ENCODE measurements around the gene PDK1.
"Not testable (repeated sequence)": the region's sequence is repeated elsewhere in the genome, so short reads cannot be mapped to it uniquely, and the experiment has no call there.

Gene PDK1

GRCh38 chr2:172535119-172535518, 20.8 kb upstream of the PDK1 start:
- H3K9me3 ChIP-seq (ENCODE audit: low read length), result no peaks in the 10 kb centered on the region
- H3K27me3 ChIP-seq (ENCODE audit: insufficient read depth, low read length), result no peaks in the 10 kb centered on the region
- H3K36me3 ChIP-seq (ENCODE audit: insufficient read depth, low read length), result no peaks in the 10 kb centered on the region
- no peak overlapping the region for H3K4me3 ChIP-seq (ENCODE audit: low read length)
- no peaks in the 10 kb centered on the region for H3K4me1 ChIP-seq (ENCODE audit: insufficient read depth, low read length)
- no peak overlapping the region for H2AFZ ChIP-seq (ENCODE audit: low read depth, low read length)

GRCh38 chr2:172537851-172538250, 18.0 kb upstream of the PDK1 start:
- not testable (repeated sequence) for H3K4me3 ChIP-seq (ENCODE audit: low read length); H2AFZ ChIP-seq (ENCODE audit: low read depth, low read length); H3K36me3 ChIP-seq (ENCODE audit: insufficient read depth, low read length); H3K9me3 ChIP-seq (ENCODE audit: low read length); H3K4me1 ChIP-seq (ENCODE audit: insufficient read depth, low read length); H3K27me3 ChIP-seq (ENCODE audit: insufficient read depth, low read length)

GRCh38 chr2:172539767-172540166, 16.1 kb upstream of the PDK1 start:
- H3K36me3 ChIP-seq (ENCODE audit: insufficient read depth, low read length), result no peaks in the 10 kb centered on the region
- no peak overlapping the region for H2AFZ ChIP-seq (ENCODE audit: low read depth, low read length)
- no peaks in the 10 kb centered on the region for H3K9me3 ChIP-seq (ENCODE audit: low read length)
- H3K27me3 ChIP-seq (ENCODE audit: insufficient read depth, low read length), result no peaks in the 10 kb centered on the region
- H3K4me3 ChIP-seq (ENCODE audit: low read length), result no peak overlapping the region
- H3K4me1 ChIP-seq (ENCODE audit: insufficient read depth, low read length), result no peaks in the 10 kb centered on the region

- Histone ChIP-seq H3K9me3 (ENCODE audit: low read length) (no peaks in the 10 kb centered on the region), H2AFZ (ENCODE audit: low read depth, low read length) (no peak overlapping the region), H3K4me1 (ENCODE audit: insufficient read depth, low read length) (no peaks in the 10 kb centered on the region), H3K4me3 (ENCODE audit: low read length) (no peak overlapping the region), H3K36me3 (ENCODE audit: insufficient read depth, low read length) (no peaks in the 10 kb centered on the region), H3K27me3 (ENCODE audit: insufficient read depth, low read length) (no peaks in the 10 kb centered on the region)
Observed at GRCh38 chr2:172540421-172540820, 15.5 kb upstream of the PDK1 start.

GRCh38 chr2:172545408-172546075, 10.3 kb upstream of the PDK1 start:
- Histone ChIP-seq H2AFZ (ENCODE audit: low read depth, low read length) (no peak overlapping the region), H3K4me3 (ENCODE audit: low read length) (no peak overlapping the region), H3K9me3 (ENCODE audit: low read length) (peaks cover 1% of the 10 kb centered on the region), H3K4me1 (ENCODE audit: insufficient read depth, low read length) (no peaks in the 10 kb centered on the region), H3K36me3 (ENCODE audit: insufficient read depth, low read length) (no peaks in the 10 kb centered on the region), H3K27me3 (ENCODE audit: insufficient read depth, low read length) (no peaks in the 10 kb centered on the region)

- Histone ChIP-seq H3K36me3 (ENCODE audit: insufficient read depth, low read length) (no peaks in the 10 kb centered on the region), H3K4me1 (ENCODE audit: insufficient read depth, low read length) (no peaks in the 10 kb centered on the region), H3K4me3 (ENCODE audit: low read length) (no peak overlapping the region), H2AFZ (ENCODE audit: low read depth, low read length) (no peak overlapping the region), H3K27me3 (ENCODE audit: insufficient read depth, low read length) (no peaks in the 10 kb centered on the region), H3K9me3 (ENCODE audit: low read length) (peaks cover 1% of the 10 kb centered on the region)
Observed at GRCh38 chr2:172549131-172549530, 6.8 kb upstream of the PDK1 start.

- H3K27me3 ChIP-seq (ENCODE audit: insufficient read depth, low read length); H3K4me3 ChIP-seq (ENCODE audit: low read length); H3K4me1 ChIP-seq (ENCODE audit: insufficient read depth, low read length); H2AFZ ChIP-seq (ENCODE audit: low read depth, low read length); H3K36me3 ChIP-seq (ENCODE audit: insufficient read depth, low read length); H3K9me3 ChIP-seq (ENCODE audit: low read length): not testable (repeated sequence)
Observed at GRCh38 chr2:172549802-172550201, 6.1 kb upstream of the PDK1 start.

- no peaks in the 10 kb centered on the region for H3K4me1 ChIP-seq (ENCODE audit: insufficient read depth, low read length)
- peaks cover 1% of the 10 kb centered on the region for H3K9me3 ChIP-seq (ENCODE audit: low read length)
- no peaks in the 10 kb centered on the region for H3K27me3 ChIP-seq (ENCODE audit: insufficient read depth, low read length)
- H2AFZ ChIP-seq (ENCODE audit: low read depth, low read length), result no peak overlapping the region
- no peaks in the 10 kb centered on the region for H3K36me3 ChIP-seq (ENCODE audit: insufficient read depth, low read length)
- no peak overlapping the region for H3K4me3 ChIP-seq (ENCODE audit: low read length)
Observed at GRCh38 chr2:172550419-172550818, 5.5 kb upstream of the PDK1 start.

GRCh38 chr2:172551271-172551670, 4.6 kb upstream of the PDK1 start:
- Histone ChIP-seq H3K9me3 (ENCODE audit: low read length) (peaks cover 1% of the 10 kb centered on the region), H3K4me3 (ENCODE audit: low read length) (no peak overlapping the region), H3K27me3 (ENCODE audit: insufficient read depth, low read length) (no peaks in the 10 kb centered on the region), H3K36me3 (ENCODE audit: insufficient read depth, low read length) (no peaks in the 10 kb centered on the region), H3K4me1 (ENCODE audit: insufficient read depth, low read length) (no peaks in the 10 kb centered on the region), H2AFZ (ENCODE audit: low read depth, low read length) (no peak overlapping the region)

GRCh38 chr2:172552547-172553291, 3.2 kb upstream of the PDK1 start:
- H3K4me3 ChIP-seq (ENCODE audit: low read length), result no peak overlapping the region
- no peaks in the 10 kb centered on the region for H3K9me3 ChIP-seq (ENCODE audit: low read length)
- no peaks in the 10 kb centered on the region for H3K27me3 ChIP-seq (ENCODE audit: insufficient read depth, low read length)
- no peak overlapping the region for H2AFZ ChIP-seq (ENCODE audit: low read depth, low read length)
- peaks cover 9% of the 10 kb centered on the region for H3K4me1 ChIP-seq (ENCODE audit: insufficient read depth, low read length)
- no peaks in the 10 kb centered on the region for H3K36me3 ChIP-seq (ENCODE audit: insufficient read depth, low read length)

GRCh38 chr2:172554352-172555271, 1.3 kb upstream of the PDK1 start:
- H3K36me3 ChIP-seq (ENCODE audit: insufficient read depth, low read length), result no peaks in the 10 kb centered on the region

GRCh38 chr2:172555272-172555521, 693 bp upstream of the PDK1 start:
- Histone ChIP-seq H3K36me3 (ENCODE audit: insufficient read depth, low read length) (no peaks in the 10 kb centered on the region), H3K27me3 (ENCODE audit: insufficient read depth, low read length) (no peaks in the 10 kb centered on the region), H3K9me3 (ENCODE audit: low read length) (no peaks in the 10 kb centered on the region), H2AFZ (ENCODE audit: low read depth, low read length) (peak overlapping the region; percentile 73), H3K4me3 (ENCODE audit: low read length) (peak overlapping the region; percentile 57), H3K4me1 (ENCODE audit: insufficient read depth, low read length) (peaks cover 9% of the 10 kb centered on the region)

More at GRCh38 chr2:172554352-172555271, 1.3 kb upstream of the PDK1 start:
- H3K4me1 ChIP-seq (ENCODE audit: insufficient read depth, low read length), result peaks cover 9% of the 10 kb centered on the region
- H3K9me3 ChIP-seq (ENCODE audit: low read length), result no peaks in the 10 kb centered on the region
- H2AFZ ChIP-seq (ENCODE audit: low read depth, low read length), result no peak overlapping the region
- peak overlapping the region; percentile 57 for H3K4me3 ChIP-seq (ENCODE audit: low read length)
- no peaks in the 10 kb centered on the region for H3K27me3 ChIP-seq (ENCODE audit: insufficient read depth, low read length)

GRCh38 chr2:172556284-172557033, 569 bp downstream of the PDK1 start:
- H3K36me3 ChIP-seq (ENCODE audit: insufficient read depth, low read length), result no peaks in the 10 kb centered on the region
- peaks cover 14% of the 10 kb centered on the region for H3K4me1 ChIP-seq (ENCODE audit: insufficient read depth, low read length)
- H3K4me3 ChIP-seq (ENCODE audit: low read length), result peak overlapping the region; percentile 57
- H3K27me3 ChIP-seq (ENCODE audit: insufficient read depth, low read length), result no peaks in the 10 kb centered on the region
- H2AFZ ChIP-seq (ENCODE audit: low read depth, low read length), result peak overlapping the region; percentile 73
- no peaks in the 10 kb centered on the region for H3K9me3 ChIP-seq (ENCODE audit: low read length)

Data from neuron (in vitro differentiated cells).